Nephron (organoid): Measurements from ENCODE around the gene UNC13A.

ENCODE experiments used
- H3K27ac Mint-ChIP-seq, 3 experiments: 2 replicates each; pipeline ENCODE4 v1.8.0; 2020; ENCODE audit warnings: mixed read lengths in 3 of 3, mild to moderate bottlenecking in 2 of 3, moderate library complexity in 1 of 3
- H3K27me3 Mint-ChIP-seq: 2 replicates; pipeline ENCODE4 v1.8.0; 2021; ENCODE audit warnings: low read depth, mild to moderate bottlenecking, moderate library complexity, mixed read lengths
- H3K36me3 Mint-ChIP-seq: 2 replicates; pipeline ENCODE4 v1.8.0; 2020; ENCODE audit warnings: low read depth, mixed read lengths
- H3K4me1 Mint-ChIP-seq: 2 replicates; pipeline ENCODE4 v1.8.0; 2020; ENCODE audit warnings: mixed read lengths
- H3K4me3 Mint-ChIP-seq, 3 experiments: 2 replicates each; pipeline ENCODE4 v1.8.0; 2020; ENCODE audit warnings: mild to moderate bottlenecking in 3 of 3, mixed read lengths in 3 of 3, moderate library complexity in 2 of 3
- H3K9me3 Mint-ChIP-seq: 2 replicates; pipeline ENCODE4 v1.8.0; 2020; ENCODE audit warnings: mixed read lengths
- CTCF ChIP-seq, 3 experiments: fragments of 200-600 bp; sonication (generic); IDR thresholded peaks; one replicate each; pipeline ENCODE4 v1.5.0; 2021; ENCODE audit warnings: antibody characterized with exemption in 3 of 3; ENCODE audit not compliant: unreplicated experiment in 3 of 3

UNC13A gene

GRCh38 chr19:17648786-17649185 lies 39.4 kb downstream of the UNC13A start:
- Mint-ChIP-seq H3K27ac (no peak overlapping the region), H3K9me3 (no peaks in the 10 kb centered on the region), H3K4me3 (no peak overlapping the region), H3K4me1 (no peaks in the 10 kb centered on the region), H3K36me3 (no peaks in the 10 kb centered on the region), H3K27me3 (peaks cover 25% of the 10 kb centered on the region)
- no peak for TF ChIP-seq CTCF (IDR thresholded peaks at IDR 0.05; ENCODE audit: unreplicated experiment in 3 of 3)

- TF ChIP-seq CTCF (IDR thresholded peaks at IDR 0.05; ENCODE audit: unreplicated experiment in 3 of 3), result no peak
- H3K36me3 Mint-ChIP-seq, result no peaks in the 10 kb centered on the region
- peaks cover 25% of the 10 kb centered on the region for H3K27me3 Mint-ChIP-seq
- H3K9me3 Mint-ChIP-seq, result no peaks in the 10 kb centered on the region
- H3K27ac Mint-ChIP-seq, result no peak overlapping the region
- H3K4me3 Mint-ChIP-seq, result no peak overlapping the region
- no peaks in the 10 kb centered on the region for H3K4me1 Mint-ChIP-seq
Measured at GRCh38 chr19:17648097-17648660, 40.0 kb downstream of the UNC13A start.

GRCh38 chr19:17647071-17648020 lies 40.8 kb downstream of the UNC13A start:
- Mint-ChIP-seq H3K4me3 (no peak overlapping the region), H3K4me1 (no peaks in the 10 kb centered on the region), H3K36me3 (no peaks in the 10 kb centered on the region), H3K27me3 (peaks cover 24% of the 10 kb centered on the region), H3K27ac (no peak overlapping the region), H3K9me3 (no peaks in the 10 kb centered on the region)
- TF ChIP-seq CTCF (IDR thresholded peaks at IDR 0.05; ENCODE audit: unreplicated experiment in 3 of 3), result no peak

- TF ChIP-seq CTCF (IDR thresholded peaks at IDR 0.05; ENCODE audit: unreplicated experiment in 3 of 3), result no peak
- Mint-ChIP-seq H3K36me3 (no peaks in the 10 kb centered on the region), H3K4me1 (no peaks in the 10 kb centered on the region), H3K9me3 (no peaks in the 10 kb centered on the region), H3K27ac (no peak overlapping the region), H3K27me3 (peaks cover 20% of the 10 kb centered on the region), H3K4me3 (no peak overlapping the region)
Measured at GRCh38 chr19:17646441-17646840, 41.7 kb downstream of the UNC13A start.

GRCh38 chr19:17645339-17645963 lies 42.7 kb downstream of the UNC13A start:
- Mint-ChIP-seq H3K27me3 (peaks cover 21% of the 10 kb centered on the region), H3K4me3 (no peak overlapping the region), H3K9me3 (no peaks in the 10 kb centered on the region), H3K36me3 (no peaks in the 10 kb centered on the region), H3K4me1 (no peaks in the 10 kb centered on the region), H3K27ac (no peak overlapping the region)
- no peak for TF ChIP-seq CTCF (IDR thresholded peaks at IDR 0.05; ENCODE audit: unreplicated experiment in 3 of 3)
